Mucosa of rectum (tissue), 2 donors: ENCODE data around the gene GLT1D1.
"Not testable (repeated sequence)": the region's sequence is repeated elsewhere in the genome, so short reads cannot be mapped to it uniquely, and the experiment has no call there.

Experiments used
- H3K27ac ChIP-seq, 2 donors: one replicate each; pipeline ENCODE4 v1.7.0; 2013; ENCODE audit warnings: inconsistent platforms in 2 of 2, low read depth in 2 of 2, low read length in 2 of 2
- H3K27me3 ChIP-seq, 2 donors: one replicate each; pipeline ENCODE4 v1.7.0; 2013; ENCODE audit warnings: low read length in 2 of 2; ENCODE audit not compliant: control insufficient read depth in 2 of 2, insufficient read depth in 2 of 2
- H3K36me3 ChIP-seq, 2 donors: one replicate each; pipeline ENCODE4 v1.7.0; 2013; ENCODE audit warnings: low read length in 2 of 2; ENCODE audit not compliant: control insufficient read depth in 2 of 2, insufficient read depth in 2 of 2
- H3K4me1 ChIP-seq, 2 donors: one replicate each; pipeline ENCODE4 v1.7.0; 2013; ENCODE audit warnings: low read length in 2 of 2, mild to moderate bottlenecking in 1 of 2; ENCODE audit not compliant: control insufficient read depth in 2 of 2, insufficient read depth in 2 of 2
- H3K4me3 ChIP-seq, 2 donors: one replicate each; pipeline ENCODE4 v1.7.0; 2013; ENCODE audit warnings: low read length in 2 of 2
- H3K9ac ChIP-seq, 2 donors: one replicate each; pipeline ENCODE4 v1.7.0; 2013; ENCODE audit warnings: low read length in 2 of 2, low read depth in 1 of 2, mild to moderate bottlenecking in 1 of 2
- H3K9me3 ChIP-seq, 2 donors: one replicate each; pipeline ENCODE4 v1.7.0; 2013; ENCODE audit warnings: low read length in 2 of 2; ENCODE audit not compliant: control insufficient read depth in 2 of 2
- donor health status: healthy.
- donor health status: Normal muscosa, but diverticular disease.

Gene GLT1D1

GRCh38 chr12:128820723-128821432 is 32.4 kb upstream of the GLT1D1 start:
- no peaks in the 10 kb centered on the region for H3K36me3 ChIP-seq
- H3K4me3 ChIP-seq: peak overlapping the region in 1 of 2 donors; percentile 5
- H3K9me3 ChIP-seq: no peaks in the 10 kb centered on the region
- H3K4me1 ChIP-seq: peaks cover 3 to 16% of the 10 kb centered on the region in 2 donors
- no peaks in the 10 kb centered on the region for H3K27me3 ChIP-seq
- peak overlapping the region; percentile 23 to 54 for H3K27ac ChIP-seq
- no peak overlapping the region for H3K9ac ChIP-seq

- no peaks in the 10 kb centered on the region for H3K36me3 ChIP-seq
- H3K9me3 ChIP-seq: no peaks in the 10 kb centered on the region
- H3K9ac ChIP-seq: peak overlapping the region; percentile 80 to 82
- peaks cover 3 to 16% of the 10 kb centered on the region in 2 donors for H3K4me1 ChIP-seq
- H3K27ac ChIP-seq: peak overlapping the region; percentile 82 to 90
- H3K4me3 ChIP-seq: peak overlapping the region; percentile 93 to 96
- H3K27me3 ChIP-seq: no peaks in the 10 kb centered on the region
Measured at GRCh38 chr12:128823216-128823915, 29.9 kb upstream of the GLT1D1 start.

- peaks cover 3 to 16% of the 10 kb centered on the region in 2 donors for H3K4me1 ChIP-seq
- H3K27ac ChIP-seq: peak within 1 kb of the TSS; percentile 82 to 90
- peak within 1 kb of the TSS; percentile 82 to 85 for H3K9ac ChIP-seq
- no peaks in the 10 kb centered on the region for H3K27me3 ChIP-seq
- no peaks in the 10 kb centered on the region for H3K36me3 ChIP-seq
- H3K4me3 ChIP-seq: peak within 1 kb of the TSS; percentile 93 to 96
- no peaks in the 10 kb centered on the region for H3K9me3 ChIP-seq
Measured at GRCh38 chr12:128823916-128824839, 29.1 kb upstream of the GLT1D1 start, which contains the start of gene SLC15A4. Gene SLC15A4 (minus strand): TSS chr12:128823958. CDS start chr12:128823943, 15 bp downstream.

- Histone ChIP-seq H3K9ac (no peak overlapping the region), H3K27ac (no peak overlapping the region), H3K27me3 (no peaks in the 10 kb centered on the region), H3K36me3 (no peaks in the 10 kb centered on the region), H3K4me3 (no peak overlapping the region), H3K4me1 (peaks cover 3 to 16% of the 10 kb centered on the region in 2 donors), H3K9me3 (no peaks in the 10 kb centered on the region)
Measured at GRCh38 chr12:128825835-128826234, 27.4 kb upstream of the GLT1D1 start.

GRCh38 chr12:128827724-128828123 is 25.6 kb upstream of the GLT1D1 start:
- no peaks in the 10 kb centered on the region for H3K36me3 ChIP-seq
- no peaks in the 10 kb centered on the region for H3K27me3 ChIP-seq
- H3K9ac ChIP-seq: no peak overlapping the region
- no peaks in the 10 kb centered on the region for H3K9me3 ChIP-seq
- peaks cover 3 to 10% of the 10 kb centered on the region in 2 donors for H3K4me1 ChIP-seq
- no peak overlapping the region for H3K4me3 ChIP-seq
- H3K27ac ChIP-seq: no peak overlapping the region

- no peak overlapping the region for H3K9ac ChIP-seq
- H3K4me3 ChIP-seq: no peak overlapping the region
- no peaks in the 10 kb centered on the region for H3K36me3 ChIP-seq
- H3K9me3 ChIP-seq: no peaks in the 10 kb centered on the region
- no peak overlapping the region for H3K27ac ChIP-seq
- H3K27me3 ChIP-seq: no peaks in the 10 kb centered on the region
- H3K4me1 ChIP-seq: no peaks in the 10 kb centered on the region
Measured at GRCh38 chr12:128829861-128830504, 23.3 kb upstream of the GLT1D1 start.

- H3K36me3 ChIP-seq: no peaks in the 10 kb centered on the region
- H3K4me3 ChIP-seq: no peak overlapping the region
- H3K9me3 ChIP-seq: no peaks in the 10 kb centered on the region
- no peak overlapping the region for H3K27ac ChIP-seq
- H3K27me3 ChIP-seq: no peaks in the 10 kb centered on the region
- H3K9ac ChIP-seq: no peak overlapping the region
- no peaks in the 10 kb centered on the region for H3K4me1 ChIP-seq
Measured at GRCh38 chr12:128830505-128830893, 22.8 kb upstream of the GLT1D1 start.

GRCh38 chr12:128833418-128833817 is 19.9 kb upstream of the GLT1D1 start:
- Histone ChIP-seq H3K27ac (no peak overlapping the region), H3K27me3 (no peaks in the 10 kb centered on the region), H3K36me3 (no peaks in the 10 kb centered on the region), H3K4me1 (no peaks in the 10 kb centered on the region), H3K9ac (no peak overlapping the region), H3K4me3 (no peak overlapping the region), H3K9me3 (no peaks in the 10 kb centered on the region)

- not testable (repeated sequence) for H3K27ac ChIP-seq, H3K4me3 ChIP-seq, H3K9ac ChIP-seq, H3K9me3 ChIP-seq, H3K4me1 ChIP-seq, H3K36me3 ChIP-seq, H3K27me3 ChIP-seq
Measured at GRCh38 chr12:128839885-128840284, 13.4 kb upstream of the GLT1D1 start.
